GM08714 (cell line): ENCODE measurements around the gene TM4SF4.

Experiments
- H3K4me3 ChIP-seq: fragments of 200-500 bp; sonication (Bioruptor generic); 2 replicates; pipeline ENCODE4 v1.5.1; 2014; ENCODE audit warnings: mild to moderate bottlenecking, low read length, inconsistent platforms
- ZNF274 ChIP-seq: IDR thresholded peaks from 2 replicates; pipeline ENCODE4 v1.6.1; 2012; ENCODE audit warnings: mild to moderate bottlenecking, low read depth, low read length

Gene TM4SF4

DNA sequence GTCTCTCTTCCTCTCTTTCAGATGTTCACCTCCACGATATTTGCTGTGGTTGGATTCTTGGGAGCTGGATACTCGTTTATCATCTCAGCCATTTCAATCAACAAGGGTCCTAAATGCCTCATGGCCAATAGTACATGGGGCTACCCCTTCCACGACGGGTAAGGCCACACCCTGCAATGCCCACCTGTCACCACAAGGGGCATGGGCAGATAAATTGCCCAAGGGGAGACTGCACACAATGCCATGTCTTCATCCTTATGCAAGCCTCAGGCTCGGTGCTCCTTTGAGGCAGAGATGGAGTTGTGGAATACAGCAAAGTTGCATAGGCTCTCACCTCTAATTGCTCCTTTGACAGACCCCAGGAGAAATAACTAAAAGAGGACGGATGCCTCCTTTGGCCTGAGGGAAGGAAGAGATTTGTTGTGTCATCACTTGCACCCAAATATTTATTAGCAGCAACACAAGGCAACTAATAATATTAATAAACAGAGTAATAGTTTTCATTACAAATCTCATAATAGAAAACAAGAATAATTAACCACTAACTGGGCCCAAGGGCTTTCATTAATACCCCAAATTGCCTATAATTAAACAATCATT lies 13.2 kb downstream of the TM4SF4 start:
- TF ChIP-seq ZNF274, result no peak
- H3K4me3 ChIP-seq, result no peak overlapping the region

DNA sequence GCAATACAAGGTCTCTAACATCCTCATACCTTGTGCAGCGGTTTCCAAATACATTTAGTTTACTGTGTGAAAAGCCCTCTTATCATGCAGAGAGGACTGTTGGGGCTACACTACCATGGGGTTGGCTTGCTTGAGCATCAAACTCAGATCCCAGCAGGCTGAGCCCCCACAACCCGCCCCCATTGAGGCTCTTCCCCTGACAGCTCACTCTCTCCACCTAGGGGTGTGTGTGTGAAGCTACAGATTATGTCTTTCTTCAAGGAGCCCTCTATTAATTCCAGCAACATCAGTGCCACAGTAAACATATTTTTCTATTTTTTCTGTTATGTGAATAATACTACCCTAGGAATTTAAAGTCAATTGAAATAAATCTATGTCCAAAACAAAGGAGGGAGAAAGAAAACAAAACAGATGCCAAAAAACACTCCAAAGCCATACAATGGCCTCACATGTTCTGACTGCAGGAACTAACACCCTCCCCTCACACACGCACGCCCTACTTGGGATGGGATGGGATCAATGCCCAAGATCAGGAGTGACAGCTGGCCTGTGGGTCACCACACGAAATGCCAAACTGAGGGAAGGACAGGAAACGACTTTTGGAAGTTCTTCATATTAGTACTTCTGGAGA lies 14.7 kb downstream of the TM4SF4 start:
- TF ChIP-seq ZNF274, result no peak
- no peak overlapping the region for H3K4me3 ChIP-seq

GRCh38 chr3:149490260-149490971 lies 15.9 kb downstream of the TM4SF4 start:
- H3K4me3 ChIP-seq, result no peak overlapping the region
- TF ChIP-seq ZNF274, result no peak

DNA sequence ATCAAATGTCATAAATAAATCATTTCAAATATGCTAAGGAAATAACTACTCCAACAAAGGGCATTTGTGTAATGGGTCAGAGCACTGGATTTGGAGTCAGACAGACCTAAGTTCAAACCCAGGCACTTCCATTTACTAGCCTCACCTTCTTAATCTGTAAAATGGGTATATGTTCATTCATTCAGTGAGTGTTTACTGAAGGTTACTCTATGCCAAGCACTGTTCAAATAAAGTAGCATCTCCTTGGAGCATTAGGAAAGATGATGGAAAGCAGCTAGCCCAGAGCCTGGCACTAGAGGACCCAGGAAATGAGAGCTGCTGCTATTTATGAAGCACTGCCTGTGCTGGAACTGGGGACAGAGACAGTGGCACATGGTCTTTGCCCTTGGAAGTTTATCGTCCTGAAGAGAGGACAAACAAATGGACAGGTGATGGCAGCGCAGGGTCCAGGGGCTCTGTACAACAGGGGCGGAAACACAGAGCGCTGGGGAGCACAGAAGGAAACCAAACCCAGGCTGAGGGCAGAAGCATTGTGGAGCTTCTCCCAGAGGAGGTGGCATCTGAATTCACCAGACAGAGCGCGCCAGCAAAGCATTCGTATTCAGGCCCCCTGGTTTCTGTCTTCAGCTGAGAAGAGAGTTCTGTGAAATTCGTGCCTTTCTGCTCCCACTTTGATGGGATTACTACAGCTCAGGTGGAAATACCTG lies 19.0 kb downstream of the TM4SF4 start:
- no peak for TF ChIP-seq ZNF274

DNA sequence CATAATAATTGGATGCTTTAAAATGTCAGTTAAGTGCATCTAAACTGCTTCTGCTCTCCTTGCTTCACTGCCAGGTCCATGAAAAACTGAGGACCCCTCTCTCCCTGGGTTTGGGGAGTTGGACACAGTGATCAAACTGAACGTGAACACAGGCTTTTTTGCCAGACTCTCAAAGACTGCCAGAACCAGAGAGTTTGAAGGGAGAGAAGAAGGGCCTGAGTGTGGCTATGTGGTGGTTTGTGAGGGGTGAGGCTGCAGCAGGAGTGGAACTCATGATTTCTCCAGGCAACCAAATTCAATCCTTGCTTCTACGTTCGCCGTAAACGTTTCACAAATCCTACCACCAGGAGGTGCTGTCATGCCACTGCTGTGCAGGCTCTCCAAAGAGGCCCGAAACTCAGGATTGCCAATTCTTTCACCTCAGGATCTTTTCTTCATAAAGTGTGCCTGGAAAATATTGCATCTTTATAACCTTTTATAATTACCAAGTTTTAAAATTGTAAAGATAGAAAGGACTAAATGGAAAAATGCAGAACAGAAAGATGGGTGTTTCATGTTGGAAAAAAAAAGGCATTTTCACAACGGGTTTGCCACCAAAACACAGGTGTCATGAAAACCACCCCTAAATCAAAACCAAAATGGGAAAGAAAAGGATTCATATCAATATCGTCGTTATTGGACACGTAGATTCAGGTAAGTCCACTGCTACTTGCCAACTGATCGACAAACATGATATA lies 19.7 kb downstream of the TM4SF4 start:
- H3K4me3 ChIP-seq, result no peak overlapping the region
- TF ChIP-seq ZNF274, result no peak

More for the DNA sequence above, 19.0 kb downstream of the TM4SF4 start:
- no peak overlapping the region for H3K4me3 ChIP-seq

DNA sequence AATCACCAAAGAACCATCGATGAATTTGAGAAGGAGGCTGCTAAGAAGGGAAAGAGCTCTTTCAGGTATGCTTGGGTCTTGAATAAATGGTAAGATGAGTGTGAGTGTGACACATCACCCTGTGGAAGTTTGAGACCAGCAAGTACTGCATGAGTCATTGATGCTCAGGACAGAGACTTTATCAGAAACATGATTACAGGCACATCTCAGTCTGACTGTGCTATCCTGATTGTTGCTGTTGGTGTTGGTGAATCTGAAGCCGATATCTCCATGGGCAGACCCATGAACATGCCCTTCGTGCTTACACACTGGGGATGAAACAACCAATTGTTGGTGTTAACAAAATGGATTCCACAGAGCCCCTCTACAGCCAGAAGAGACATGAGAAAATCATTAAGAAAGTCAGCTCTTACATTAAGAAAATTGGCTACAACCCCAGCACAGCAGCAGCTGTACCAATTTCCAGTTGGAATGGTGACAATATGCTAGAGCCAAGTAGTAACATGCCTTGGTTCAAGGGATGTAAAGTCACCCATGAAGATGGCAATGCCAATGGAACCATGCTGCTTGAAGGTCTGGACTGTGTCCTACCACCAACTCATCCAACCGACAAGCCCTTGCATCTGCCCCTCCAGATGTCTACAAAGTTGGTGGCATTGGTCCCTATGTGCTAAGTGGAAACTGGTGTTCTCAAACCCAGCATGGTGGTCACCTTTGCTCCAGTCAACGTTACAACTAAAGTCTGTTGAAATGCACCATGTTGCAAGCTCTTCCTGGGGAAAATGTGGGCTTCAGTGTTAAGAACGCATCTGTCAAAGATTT lies 20.5 kb downstream of the TM4SF4 start:
- no peak overlapping the region for H3K4me3 ChIP-seq
- no peak for TF ChIP-seq ZNF274

DNA sequence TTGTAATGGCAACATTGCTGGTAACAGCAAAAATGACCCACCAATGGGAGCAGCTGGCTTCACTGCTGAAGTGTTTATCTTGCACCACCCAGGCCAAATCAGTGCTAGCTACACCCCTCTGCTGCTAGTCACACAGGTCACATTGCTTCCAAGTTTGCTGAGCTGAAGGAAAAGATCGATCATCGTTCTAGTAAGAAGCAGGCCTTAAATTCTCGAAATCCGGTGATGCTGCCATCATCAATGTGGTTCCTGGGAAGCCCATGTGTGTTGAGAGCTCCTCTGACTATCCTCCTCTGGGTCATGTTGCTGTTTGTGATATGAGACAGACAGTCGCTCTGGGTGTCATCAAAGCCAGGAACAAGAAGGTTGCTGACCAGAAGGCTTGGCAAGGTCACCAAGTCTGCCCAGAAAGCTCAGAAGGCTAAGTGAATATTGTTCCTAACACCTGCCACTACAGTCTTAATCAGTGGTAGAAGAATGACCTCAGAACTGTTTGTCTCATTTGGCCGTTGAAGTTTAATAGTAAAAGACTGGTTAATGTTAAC lies 21.2 kb downstream of the TM4SF4 start:
- H3K4me3 ChIP-seq, result no peak overlapping the region

GRCh38 chr3:149496891-149497290 lies 22.4 kb downstream of the TM4SF4 start:
- no peak for TF ChIP-seq ZNF274
- no peak overlapping the region for H3K4me3 ChIP-seq

More for the DNA sequence above, 21.2 kb downstream of the TM4SF4 start:
- TF ChIP-seq ZNF274, result no peak

DNA sequence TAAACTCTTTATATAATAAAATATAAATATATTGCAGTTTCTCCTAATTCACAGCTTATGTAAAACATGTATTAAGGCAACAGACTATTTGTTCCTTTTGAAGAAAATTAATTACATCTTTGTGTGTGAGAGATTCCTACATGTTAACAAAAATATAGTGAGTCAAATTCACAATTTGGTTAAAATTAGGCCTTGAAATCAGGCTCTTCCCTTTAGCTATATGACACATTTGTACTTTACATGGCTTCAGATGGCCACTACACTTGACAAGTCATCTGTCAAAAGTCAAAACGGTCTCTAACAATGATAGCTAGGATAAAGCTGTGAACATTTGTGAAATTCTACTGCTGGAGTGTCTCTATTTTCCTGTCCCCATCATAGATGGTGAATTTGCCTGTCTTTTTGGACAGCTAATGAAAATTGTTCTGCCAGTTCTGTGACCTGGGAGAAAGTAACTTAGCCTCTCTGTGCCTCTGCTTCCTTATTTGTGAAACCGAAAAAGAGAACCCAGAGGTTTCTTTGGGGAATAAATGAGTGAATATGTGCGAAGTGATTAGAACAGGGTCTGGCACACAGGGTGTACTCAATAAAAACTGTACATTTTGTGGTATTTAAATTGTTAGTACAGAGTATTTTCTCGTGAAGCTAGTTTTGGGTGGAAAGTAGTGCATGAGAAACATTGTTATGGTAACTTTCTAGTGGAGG lies 23.6 kb downstream of the TM4SF4 start:
- H3K4me3 ChIP-seq, result no peak overlapping the region
- no peak for TF ChIP-seq ZNF274

GRCh38 chr3:149501524-149501923 lies 27.0 kb downstream of the TM4SF4 start:
- H3K4me3 ChIP-seq, result no peak overlapping the region

GRCh38 chr3:149502438-149502837 lies 27.9 kb downstream of the TM4SF4 start:
- no peak for TF ChIP-seq ZNF274

More at GRCh38 chr3:149501524-149501923, 27.0 kb downstream of the TM4SF4 start:
- TF ChIP-seq ZNF274, result no peak

GRCh38 chr3:149506540-149506939 lies 32.0 kb downstream of the TM4SF4 start:
- no peak overlapping the region for H3K4me3 ChIP-seq
- no peak for TF ChIP-seq ZNF274

More at GRCh38 chr3:149502438-149502837, 27.9 kb downstream of the TM4SF4 start:
- no peak overlapping the region for H3K4me3 ChIP-seq
